A549 (cell line): ENCODE data around the gene BRMS1.

Source experiments
- CHD2 ChIP-seq: fragments of 150-350 bp; IDR thresholded peaks from 2 replicates; pipeline ENCODE4 v1.6.1; 2014; ENCODE audit warnings: low read length; ENCODE audit not compliant: partially characterized antibody
- CHD4 ChIP-seq: fragments of 200-600 bp; sonication (generic); IDR thresholded peaks from 2 replicates; pipeline ENCODE4 v1.6.1; 2016; ENCODE audit warnings: antibody characterized with exemption, mild to moderate bottlenecking, borderline replicate concordance
- CTCF ChIP-seq: fragments of >200 bp; sonication (Bioruptor Twin); formaldehyde crosslinking; IDR thresholded peaks from 3 replicates; pipeline ENCODE4 v1.5.1; 2016
- JUN ChIP-seq, 2 experiments: fragments of >200 bp; sonication (Bioruptor Twin); formaldehyde crosslinking; IDR thresholded peaks; 2 replicates in 1 of 2; 3 replicates in 1 of 2; pipeline ENCODE4 v1.6.1; 2016 to 2017
- MAX ChIP-seq: IDR thresholded peaks from 2 replicates; pipeline ENCODE4 v1.6.1; 2012
- POLR2A ChIP-seq: IDR thresholded peaks from 2 replicates; pipeline ENCODE4 v1.6.1; 2012; ENCODE audit warnings: mild to moderate bottlenecking, low read length
- POLR2AphosphoS2 ChIP-seq: conservative IDR thresholded peaks from 2 replicates; pipeline ENCODE4 v1.6.1; 2012; ENCODE audit warnings: low read length, improper control_type of control experiment, inconsistent platforms
- REST ChIP-seq: fragments of 200-600 bp; sonication (generic); IDR thresholded peaks from 2 replicates; pipeline ENCODE4 v1.6.1; 2016; ENCODE audit warnings: antibody characterized with exemption, mild to moderate bottlenecking, moderate library complexity
- RFX5 ChIP-seq: fragments of 450-650 bp; IDR thresholded peaks from 2 replicates; pipeline ENCODE4 v1.7.1; 2014; ENCODE audit warnings: antibody characterized with exemption, mild to moderate bottlenecking, moderate library complexity
- TF ChIP-seq, protein P1 (sequence below): fragments of >200 bp; sonication (Bioruptor Twin); formaldehyde crosslinking; IDR thresholded peaks from 3 replicates; pipeline ENCODE4 v1.6.1; 2016
- TF ChIP-seq, protein P2 (sequence below): fragments of 250-450 bp; sonication (Bioruptor Pico); IDR thresholded peaks from 2 replicates; pipeline ENCODE4 v1.5.0; 2021; ENCODE audit warnings: mild to moderate bottlenecking, moderate library complexity, borderline replicate concordance

DNA sequence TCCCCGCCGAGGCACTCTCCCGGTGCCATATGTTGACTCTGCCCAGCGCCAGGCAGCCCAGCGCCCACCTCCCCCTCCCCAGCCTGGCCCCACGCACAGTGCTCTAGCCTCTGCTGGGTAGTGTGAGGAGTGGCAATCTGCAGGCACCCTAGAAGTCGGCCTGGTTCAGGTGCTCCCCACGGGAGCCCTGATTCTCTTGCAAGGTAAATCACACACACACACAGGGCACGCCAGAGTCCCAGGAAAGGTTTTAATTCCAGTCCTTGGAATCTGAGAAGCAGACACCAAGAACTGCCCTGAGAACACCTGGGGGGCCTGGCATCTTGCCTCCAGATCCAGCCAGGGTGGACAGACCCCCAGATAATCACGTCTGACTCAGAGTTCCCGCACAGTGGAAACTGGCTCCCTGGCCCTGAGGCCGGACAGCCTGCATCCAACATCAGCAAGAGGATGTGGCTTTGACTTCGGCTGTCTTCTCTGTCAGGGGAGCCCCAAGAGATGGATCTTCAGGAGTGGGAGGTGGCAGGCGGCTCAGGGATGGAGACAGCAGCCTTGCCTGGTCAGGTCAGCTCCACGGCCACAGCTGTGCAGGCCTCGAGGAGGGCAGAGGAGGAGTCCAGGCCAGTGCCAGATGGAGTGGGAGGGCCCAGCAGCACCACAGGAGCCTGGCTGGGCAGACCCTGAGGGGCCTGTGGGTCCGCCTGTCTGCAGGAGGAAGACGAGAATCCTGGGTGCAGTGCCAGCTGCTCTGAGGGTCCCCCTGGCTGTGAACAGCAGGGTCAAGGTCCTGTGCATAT, 7.6 kb downstream of the BRMS1 start:
- no peak for TF ChIP-seq POLR2A
- TF ChIP-seq, protein P1, sequence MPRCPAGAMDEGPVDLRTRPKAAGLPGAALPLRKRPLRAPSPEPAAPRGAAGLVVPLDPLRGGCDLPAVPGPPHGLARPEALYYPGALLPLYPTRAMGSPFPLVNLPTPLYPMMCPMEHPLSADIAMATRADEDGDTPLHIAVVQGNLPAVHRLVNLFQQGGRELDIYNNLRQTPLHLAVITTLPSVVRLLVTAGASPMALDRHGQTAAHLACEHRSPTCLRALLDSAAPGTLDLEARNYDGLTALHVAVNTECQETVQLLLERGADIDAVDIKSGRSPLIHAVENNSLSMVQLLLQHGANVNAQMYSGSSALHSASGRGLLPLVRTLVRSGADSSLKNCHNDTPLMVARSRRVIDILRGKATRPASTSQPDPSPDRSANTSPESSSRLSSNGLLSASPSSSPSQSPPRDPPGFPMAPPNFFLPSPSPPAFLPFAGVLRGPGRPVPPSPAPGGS = no peak
- no peak for TF ChIP-seq RFX5
- no peak for TF ChIP-seq CHD2
- TF ChIP-seq CTCF = no peak
- TF ChIP-seq POLR2AphosphoS2 = no peak
- no peak for TF ChIP-seq REST
- TF ChIP-seq CHD4 = no peak
- TF ChIP-seq MAX = no peak
- TF ChIP-seq, protein P2, sequence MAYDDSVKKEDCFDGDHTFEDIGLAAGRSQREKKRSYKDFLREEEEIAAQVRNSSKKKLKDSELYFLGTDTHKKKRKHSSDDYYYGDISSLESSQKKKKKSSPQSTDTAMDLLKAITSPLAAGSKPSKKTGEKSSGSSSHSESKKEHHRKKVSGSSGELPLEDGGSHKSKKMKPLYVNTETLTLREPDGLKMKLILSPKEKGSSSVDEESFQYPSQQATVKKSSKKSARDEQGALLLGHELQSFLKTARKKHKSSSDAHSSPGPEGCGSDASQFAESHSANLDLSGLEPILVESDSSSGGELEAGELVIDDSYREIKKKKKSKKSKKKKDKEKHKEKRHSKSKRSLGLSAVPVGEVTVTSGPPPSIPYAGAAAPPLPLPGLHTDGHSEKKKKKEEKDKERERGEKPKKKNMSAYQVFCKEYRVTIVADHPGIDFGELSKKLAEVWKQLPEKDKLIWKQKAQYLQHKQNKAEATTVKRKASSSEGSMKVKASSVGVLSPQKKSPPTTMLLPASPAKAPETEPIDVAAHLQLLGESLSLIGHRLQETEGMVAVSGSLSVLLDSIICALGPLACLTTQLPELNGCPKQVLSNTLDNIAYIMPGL (CRISPR knock-in tag) = no peak
- TF ChIP-seq JUN (IDR thresholded peaks at IDR 0.05) = no peak
